GM21723 (cell line): ENCODE measurements around the gene AP1B1.
"Not testable (repeated sequence)": the region's sequence is repeated elsewhere in the genome, so short reads cannot be mapped to it uniquely, and the experiment has no call there.

Experiments used
- ATAC-seq: cut with Tn5 transposase; IDR thresholded peaks from one replicate; pipeline ENCODE4 v1.9.1; 2021; ENCODE audit warnings: mild to moderate bottlenecking, moderate library complexity; ENCODE audit not compliant: unreplicated experiment

AP1B1 gene

DNA sequence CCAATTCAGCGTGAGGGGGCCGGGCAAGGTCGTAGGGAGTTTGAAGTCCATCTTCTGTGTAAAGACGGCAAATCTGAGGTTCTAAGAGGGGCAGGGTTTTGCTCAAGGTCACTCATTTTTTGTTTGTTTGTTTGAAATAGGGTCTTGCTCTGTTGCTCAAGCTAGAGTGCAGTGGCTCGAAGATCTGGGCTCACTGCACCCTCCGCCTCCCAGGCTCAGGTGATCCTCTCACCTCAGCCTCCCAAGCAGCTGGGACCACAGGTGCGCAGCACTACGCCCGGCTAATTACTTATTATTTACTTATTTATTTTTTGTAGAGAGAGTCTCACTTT is 355 bp upstream of the AP1B1 start:
- no peak for ATAC-seq

DNA sequence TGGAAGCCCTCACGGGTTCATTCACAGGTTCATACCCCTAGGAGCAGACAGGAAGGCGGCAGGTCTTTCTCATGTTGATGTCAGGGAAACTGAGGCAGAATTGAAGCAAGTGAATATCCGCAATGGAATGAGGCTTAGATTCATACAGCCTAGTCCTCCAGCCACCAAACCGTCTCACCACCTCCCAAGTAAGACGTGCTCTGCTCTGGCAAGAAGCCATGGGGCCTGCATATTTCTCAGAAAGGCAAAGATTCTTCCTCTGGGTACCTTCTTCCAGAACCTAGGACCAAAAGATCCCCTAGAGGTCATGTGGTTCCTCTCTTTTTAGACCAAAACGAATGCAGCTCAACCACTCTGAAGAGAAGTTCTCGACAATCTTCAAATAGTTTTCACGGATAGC is 1.7 kb downstream of the AP1B1 start:
- ATAC-seq = no peak

DNA sequence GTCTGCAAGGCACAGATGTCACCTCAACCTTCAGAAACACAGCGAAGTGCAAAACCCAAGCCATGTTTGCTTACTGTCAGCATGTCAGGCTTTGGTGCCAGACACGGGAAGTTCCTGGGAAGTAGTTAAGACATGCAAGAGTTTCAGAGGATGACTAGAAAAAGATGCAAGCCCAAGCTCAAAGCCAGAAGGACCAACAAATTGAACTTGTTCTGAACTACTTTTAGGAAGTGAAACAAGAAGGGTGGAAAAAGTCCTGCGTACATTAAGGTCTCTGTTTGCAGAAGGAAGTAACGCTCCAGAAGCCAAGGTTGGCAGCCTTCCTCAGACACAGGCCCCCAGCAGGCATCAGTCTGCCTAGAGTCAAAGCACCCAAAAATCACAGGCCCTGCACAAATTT is 2.6 kb downstream of the AP1B1 start:
- peak; percentile 42 for ATAC-seq

DNA sequence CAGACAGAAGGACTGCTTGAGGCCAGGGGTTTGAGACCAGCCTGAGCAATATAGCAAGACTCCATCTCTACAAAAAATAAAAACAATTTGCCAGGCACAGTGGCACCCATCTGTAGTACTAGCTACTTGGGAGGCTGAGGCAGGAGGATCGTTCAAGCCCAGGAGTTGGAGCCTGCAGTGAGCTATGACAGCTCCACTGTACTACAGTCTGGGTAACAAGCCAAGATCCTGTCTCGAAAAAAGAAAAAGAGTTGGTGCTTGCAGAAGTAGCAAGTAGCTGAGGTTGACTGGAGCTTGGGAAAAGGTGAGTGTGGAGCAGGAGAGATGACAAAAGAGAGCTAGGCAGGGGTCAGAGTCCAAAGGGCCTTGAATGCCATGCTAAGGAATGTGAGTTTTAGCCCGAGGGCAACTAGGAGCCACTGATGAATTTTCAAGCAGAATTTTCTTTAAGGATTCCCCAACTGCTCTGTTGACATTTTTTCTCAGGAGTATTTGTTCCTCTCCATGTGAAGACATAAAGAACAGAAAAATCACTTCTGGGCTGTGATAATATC is 3.1 kb downstream of the AP1B1 start:
- ATAC-seq = no peak

DNA sequence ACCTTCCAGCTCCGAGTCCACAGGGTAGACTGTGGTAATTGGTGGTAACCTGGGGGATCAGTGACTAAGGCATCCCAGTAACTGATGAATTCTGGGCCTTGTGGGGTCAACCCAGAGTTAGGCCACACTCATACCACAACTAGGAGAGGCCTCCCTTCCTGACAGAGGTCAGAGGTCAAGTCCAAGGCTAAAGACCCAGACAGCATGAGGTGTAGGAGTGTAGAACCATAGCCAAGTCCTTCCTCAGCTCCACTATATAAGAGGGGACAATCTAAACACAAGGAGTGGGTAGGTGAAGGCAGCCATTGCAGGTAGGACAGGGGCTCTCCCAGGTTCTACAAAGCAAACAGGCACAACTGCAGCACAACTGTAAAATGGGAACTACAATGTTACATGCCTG is 4.6 kb downstream of the AP1B1 start:
- ATAC-seq = no peak

DNA sequence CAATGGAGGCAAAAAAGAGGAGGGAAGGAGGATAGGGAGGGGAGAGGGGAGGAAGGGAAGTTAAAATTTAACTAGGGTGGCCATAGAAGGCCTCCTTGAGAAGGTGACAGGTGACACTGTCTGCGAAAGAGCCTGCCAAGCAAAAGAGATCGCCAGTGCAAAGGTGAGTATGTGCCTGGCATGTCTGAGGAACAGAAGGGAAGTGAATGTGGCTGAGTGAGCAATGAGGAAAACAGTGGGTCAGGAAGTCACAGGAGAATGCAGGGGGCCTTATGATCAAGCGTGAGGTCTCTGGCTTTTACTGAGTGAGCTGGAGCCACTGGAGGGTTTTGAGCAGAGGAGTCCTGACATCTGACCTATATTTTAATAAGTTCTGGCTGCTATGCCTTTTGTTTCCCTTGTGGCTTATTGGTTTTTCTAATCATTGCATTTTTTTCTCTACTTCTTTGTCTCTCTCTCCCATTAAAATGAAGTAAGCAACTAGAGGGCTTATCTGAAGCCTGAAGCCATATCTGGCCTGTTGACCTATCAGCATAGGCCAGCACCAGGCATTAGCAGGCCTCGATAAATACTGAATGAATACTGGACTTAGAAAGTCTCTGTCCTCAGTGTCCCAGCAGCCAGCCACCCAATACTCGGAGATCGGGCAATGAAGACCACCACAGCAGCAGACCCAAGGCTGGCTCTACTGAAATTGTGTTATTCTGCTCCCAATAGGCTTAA is 5.6 kb downstream of the AP1B1 start:
- no peak for ATAC-seq

DNA sequence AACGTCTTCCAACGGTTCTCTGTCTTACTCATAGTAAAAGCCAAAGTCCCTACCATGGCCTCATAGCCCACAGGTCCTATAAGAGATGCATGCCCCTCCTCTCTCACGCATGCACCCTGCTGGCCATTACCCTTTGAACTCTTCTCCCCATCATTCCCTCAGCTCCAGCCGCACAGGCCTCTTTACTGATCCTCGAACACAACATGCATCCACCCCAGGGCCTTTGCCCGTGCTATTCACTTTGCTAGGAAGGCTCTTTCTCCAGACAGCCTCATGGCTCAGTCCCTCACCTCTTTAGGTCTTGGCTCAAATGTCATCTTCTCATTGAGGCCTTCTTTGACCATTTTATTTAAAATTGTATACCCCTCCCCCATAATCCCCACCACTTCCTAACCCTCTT is 7.5 kb downstream of the AP1B1 start:
- no peak for ATAC-seq

DNA sequence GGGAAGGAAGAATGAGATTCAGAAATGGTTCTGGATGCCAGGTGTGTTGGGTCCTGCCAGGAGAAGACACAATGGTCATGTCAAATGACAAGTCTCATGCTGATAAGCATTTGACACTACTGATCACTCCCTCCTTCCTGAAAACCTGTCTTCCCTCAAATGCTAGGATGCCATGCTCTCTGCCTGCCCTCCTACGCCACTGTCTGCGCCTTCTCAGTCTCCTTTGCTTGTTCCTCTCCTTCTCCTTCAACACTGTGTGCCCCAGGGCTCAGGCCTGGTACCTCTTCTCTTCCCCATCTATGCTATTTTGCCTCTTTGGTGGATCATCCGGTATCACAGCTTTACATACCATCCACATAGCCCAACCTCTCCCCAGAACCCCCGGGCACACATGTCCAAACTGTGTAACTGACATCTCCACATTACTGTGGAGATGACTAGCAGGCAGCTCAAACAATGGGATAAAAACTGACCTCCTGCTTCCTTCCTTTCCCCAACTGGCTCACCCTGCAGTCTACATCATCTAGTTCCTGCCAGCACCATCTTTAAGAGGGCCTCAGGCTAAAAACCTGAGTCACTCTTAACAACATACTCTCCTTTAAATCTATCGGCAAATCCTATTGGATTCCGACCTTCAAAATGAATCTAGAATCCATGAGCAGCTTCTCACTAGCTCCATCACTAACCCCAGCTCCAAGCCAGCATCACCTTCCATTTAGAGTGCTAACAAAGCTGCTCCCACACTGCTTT is 8.2 kb downstream of the AP1B1 start:
- no peak for ATAC-seq

DNA sequence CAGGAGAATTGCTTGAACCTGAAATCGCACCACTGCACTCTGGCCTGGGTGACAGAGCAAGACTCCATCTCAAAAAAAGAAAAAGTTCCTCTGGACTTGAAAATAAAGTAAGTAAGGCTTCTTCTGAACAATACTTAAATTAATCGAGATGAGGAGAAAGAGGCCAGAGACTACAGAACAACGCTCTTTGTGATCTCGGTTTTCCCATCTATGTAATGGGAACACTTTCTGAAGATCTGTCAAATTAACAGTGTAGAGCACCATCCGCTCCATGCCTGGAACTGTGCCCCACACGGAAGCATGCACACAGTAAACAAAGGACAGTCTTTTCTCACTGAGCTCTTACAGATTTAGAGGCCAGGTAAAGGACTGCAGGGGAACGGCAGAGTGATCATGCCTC is 9.1 kb downstream of the AP1B1 start:
- ATAC-seq = no peak

DNA sequence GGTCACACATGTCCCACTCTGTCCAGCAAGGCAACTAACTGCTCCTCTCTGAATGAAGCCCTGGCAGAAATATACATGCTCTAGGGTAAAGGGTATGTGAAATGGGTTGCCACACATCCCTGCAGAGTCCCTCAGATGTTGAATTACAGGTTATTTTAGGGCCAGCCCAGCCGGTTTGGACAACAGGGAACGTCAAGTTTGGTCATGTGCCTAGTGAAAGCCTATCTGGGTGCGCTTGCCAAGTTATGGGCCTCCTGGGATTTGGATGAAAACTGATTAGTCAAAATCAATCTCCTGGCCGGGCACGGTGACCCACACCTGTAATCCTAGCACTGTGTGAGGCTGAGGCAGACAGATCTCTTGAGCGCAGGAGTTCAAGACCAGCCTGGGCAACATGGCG is 10.4 kb downstream of the AP1B1 start:
- ATAC-seq = no peak

DNA sequence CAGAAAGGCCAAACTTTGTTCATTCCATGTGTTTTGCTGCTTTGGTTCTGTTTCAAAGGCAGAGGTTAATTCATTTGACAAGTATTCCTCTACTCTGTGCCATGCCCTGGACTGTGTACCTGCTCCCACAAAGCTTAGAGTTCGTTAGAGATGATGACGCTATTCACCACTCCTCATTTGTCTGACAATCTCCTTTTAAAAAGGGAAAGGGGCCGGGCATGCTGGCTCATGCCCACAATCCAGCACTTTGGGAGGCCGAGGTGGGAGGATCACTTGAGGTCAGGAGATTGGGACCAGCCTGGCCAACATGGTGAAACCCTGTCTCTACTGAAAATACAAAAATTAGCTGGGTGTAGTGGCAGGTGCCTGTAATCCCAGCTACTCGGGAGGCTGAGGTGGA is 11.7 kb downstream of the AP1B1 start:
- not testable (repeated sequence) for ATAC-seq

DNA sequence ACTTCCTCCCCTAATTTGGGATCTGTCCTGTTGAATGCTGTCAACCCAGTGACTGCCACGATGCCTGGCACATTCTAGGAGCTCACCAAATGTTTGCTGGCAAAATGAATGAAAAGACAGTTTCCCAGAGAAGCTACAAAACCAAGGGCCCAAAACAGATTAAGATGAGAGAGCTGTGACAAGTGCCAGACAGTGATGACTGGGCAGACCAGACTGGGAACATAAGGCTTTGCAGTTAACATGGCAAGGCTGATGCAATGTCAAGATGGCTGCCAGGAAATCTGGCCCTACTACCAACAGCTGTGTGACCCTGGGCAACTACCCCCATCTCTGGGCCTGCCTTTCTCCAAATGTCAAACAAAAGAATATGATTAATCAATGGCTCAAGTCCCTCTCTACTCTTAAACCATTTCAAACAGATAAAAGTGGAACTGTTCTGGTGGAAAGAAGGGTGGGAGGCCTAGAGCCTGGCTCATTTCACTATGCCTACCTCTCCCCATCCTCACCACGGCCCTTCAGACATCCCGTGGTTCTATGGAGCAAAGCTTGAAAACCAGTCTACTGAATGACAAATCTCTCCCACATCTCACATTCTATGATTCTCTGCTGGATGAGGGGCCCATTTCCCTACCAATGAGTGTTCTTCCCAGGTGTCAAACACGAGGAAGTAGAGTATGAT is 12.8 kb downstream of the AP1B1 start:
- no peak for ATAC-seq

DNA sequence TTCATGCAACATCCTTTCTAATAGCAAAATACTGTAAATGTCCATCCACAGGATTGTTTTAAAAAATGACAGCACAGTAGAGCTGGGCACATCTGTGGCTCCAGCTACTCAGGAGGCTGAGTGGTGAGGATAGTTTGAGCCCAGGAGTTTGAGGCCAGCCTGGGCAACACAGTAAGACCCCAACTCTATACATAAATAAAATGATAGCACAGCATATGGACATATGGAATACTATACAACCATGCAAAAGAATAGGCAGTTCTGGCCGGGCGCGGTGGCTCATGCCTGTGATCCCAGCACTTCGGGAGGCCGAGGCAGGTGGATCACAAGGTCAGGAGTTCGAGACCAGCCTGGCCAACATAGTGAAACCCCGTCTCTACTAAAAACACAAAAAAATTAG is 13.6 kb downstream of the AP1B1 start:
- not testable (repeated sequence) for ATAC-seq

DNA sequence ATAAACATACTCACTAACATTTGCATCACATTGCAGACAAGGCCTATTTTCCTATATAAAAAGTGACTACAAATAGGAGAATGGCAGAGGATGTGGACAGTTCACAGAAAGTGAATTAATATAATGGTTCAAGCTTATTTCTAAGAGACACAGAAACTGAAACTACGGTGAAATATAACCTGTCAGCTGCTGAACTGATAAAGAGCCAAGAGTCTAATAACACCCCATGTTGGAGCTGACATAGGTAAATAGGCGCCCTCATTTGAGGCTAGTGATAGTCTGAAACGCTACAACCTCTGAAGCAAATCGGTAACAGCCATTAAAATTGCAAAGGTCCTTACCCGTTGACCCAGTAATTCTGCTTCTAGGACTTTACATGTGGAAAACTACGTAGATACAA is 14.0 kb downstream of the AP1B1 start:
- no peak for ATAC-seq

DNA sequence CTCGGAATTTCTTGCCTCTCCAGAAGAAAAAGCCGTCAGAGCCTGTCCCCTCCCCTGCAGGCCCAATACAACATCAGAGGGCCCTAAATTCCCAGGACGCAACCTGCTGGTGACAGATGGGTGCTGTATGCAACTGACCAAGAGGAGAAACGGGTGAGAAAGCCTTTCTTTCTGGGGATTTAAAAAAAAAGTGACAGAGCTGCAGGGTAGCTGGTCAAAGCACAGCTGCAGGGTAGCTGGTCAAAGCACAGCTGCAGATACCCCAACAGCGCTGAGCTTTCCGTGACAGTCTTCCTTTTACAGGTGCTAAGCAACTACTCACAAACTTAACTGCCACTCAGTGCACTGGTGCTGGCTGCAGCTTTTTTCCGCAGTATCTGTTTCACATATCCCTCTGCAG is 17.8 kb downstream of the AP1B1 start:
- no peak for ATAC-seq

DNA sequence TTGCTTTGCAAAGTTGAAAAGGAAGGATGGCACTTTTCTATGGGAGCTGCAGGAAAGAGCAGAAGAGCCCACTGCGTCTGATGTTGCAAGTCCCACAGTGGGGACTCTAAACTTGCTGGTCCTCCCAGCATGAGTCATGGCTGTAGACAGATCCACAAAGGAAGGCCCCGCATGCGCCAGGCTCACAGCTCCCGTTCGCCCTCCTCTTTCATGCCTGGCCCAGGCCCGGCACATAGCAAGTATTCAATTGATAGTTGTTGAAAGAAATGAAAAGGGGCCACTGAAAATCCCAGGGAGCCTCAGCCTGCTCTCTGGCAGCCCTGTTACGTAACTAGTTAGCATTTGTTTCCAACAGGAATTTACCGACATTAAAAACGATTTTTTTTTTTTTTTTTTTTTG is 18.9 kb downstream of the AP1B1 start:
- no peak for ATAC-seq

DNA sequence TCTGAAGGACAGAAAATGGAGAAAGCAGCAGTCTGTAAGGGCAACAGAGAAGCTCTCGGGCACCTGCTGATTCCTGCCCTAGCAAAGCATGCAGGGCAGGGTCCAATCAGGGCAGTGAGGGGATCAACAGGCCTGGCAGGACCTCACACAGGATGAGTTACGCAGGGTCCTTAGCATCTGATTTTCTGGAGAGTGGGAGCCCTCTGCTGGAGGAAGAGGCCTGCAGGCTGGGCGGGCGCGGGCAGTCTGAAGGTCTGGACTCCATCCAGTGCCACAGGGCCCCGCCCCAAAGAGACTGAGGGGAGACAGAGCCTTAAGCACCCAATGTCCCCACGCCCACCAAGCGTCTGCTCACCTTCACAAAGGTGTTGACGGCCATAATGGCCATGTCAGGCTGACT is 28.9 kb downstream of the AP1B1 start:
- no peak for ATAC-seq

DNA sequence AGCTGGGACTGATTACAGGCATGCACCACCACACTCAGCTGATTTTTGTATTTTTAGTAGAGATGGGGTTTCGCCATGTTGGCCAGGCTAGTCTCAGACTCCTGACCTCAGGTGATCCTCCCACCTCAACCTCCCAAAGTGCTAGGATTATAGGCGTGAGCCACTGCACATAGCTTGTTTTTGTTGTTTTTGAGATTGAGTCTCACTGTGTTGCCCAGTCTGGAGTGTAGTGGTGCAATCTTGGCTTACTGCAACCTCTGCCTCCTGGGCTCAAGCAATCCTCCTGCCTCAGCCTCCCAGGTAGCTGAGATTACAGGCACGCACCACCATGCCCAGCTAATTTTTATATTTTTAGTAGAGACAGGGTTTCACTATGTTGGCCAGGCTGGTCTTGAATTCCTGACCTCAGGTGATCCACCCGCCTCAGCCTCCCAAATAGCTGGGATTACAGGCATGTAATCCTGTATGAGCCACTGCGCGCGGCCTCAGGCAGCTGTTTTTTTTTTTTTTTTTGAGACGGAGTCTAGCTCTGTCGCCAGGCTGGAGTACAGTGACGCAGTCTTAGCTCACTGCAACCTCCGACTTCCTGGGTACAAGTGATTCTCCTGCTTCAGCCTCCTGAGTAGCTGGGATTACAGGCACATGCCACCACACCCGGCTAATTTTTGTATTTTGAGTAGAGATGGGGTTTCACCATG is 31.0 kb downstream of the AP1B1 start:
- ATAC-seq = not testable (repeated sequence)

DNA sequence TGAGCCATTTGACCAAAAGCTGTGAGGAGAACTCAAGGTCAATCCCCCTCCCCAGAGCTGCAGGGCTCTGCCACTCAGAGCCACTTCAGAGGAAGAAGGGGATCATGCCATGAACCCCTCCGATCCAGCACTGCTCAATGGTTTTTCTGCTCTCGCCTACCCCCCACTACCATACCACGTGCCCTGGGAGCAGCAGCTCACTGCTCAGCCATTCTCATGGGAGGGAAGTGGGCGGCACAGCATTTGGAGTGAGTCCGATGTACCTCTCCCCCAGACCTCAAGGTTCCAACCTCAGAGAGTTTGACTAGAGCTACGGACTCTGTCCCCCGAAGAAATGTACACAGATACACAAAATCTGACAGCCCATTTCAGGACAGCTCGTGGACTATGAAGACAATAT is 34.5 kb downstream of the AP1B1 start:
- no peak for ATAC-seq

DNA sequence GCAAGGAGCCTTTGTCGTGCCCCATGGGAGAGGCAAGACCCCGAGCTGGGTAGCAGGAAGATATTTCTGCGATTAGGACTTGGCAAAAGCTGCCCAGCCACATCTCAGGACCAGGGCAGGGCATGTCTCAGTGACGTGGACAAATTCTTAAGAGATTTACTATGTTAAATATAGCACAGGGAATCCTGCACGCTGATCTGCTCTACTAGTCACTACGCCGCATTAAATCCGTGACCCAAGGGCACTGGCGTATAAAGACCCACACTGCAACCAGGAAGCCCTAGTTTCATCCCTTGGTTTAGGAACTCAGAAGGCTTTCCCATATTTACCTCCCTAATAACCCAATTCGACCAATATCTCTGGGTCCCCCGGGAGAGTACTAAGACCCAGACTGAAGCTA is 35.1 kb downstream of the AP1B1 start:
- no peak for ATAC-seq

DNA sequence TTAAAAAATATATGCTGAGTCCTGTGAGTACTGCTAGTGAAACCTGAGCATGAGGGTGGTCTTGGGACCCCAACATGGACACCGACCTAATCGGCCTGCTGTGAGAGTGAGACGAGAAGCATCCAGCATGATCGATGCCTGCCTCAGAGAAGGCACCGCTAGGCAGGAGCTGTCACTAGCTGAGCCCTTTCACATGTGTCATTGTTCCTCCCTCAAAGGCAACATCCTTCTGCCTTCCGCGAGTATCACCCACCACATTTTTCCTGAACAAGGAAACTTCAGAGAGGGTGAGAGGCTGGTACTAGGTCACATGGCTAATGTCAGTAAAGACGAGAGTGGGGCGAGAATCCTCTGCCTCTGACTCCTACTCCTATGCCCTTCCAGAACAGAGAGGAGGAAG is 35.6 kb downstream of the AP1B1 start:
- ATAC-seq = no peak
